Keratinocyte (primary cell): ENCODE measurements around the gene MLF2. TPM values are rescaled to one million over a fixed set of nuclear protein-coding genes. Genes with fewer than 3 reads are reported as not detected.

Experiments
- DNase-seq: peaks from one replicate; pipeline ENCODE4 v3.0.0-alpha.2; 2011; ENCODE audit warnings: low read depth, missing footprints, low spot score
- FAIRE-seq: peaks from 2 replicates; lab custom pipeline; 2011; peaks lifted over from hg19 to GRCh38; lab: Jason Lieb, UNC
- H2AFZ ChIP-seq: 2 replicates; pipeline ENCODE4 v1.6.0; 2012; ENCODE audit warnings: low read length, control low read depth, inconsistent platforms; ENCODE audit not compliant: control insufficient read depth
- H3K27ac ChIP-seq: 2 replicates; pipeline ENCODE4 v1.5.1; 2011; ENCODE audit warnings: low read length; ENCODE audit not compliant: control insufficient read depth, insufficient read depth
- H3K27me3 ChIP-seq: 3 replicates; pipeline ENCODE4 v1.6.0; 2011; ENCODE audit warnings: low read length; ENCODE audit not compliant: control insufficient read depth, insufficient read depth; ENCODE audit errors: extremely low read depth
- H3K36me3 ChIP-seq, 2 experiments: 2 replicates in 1 of 2; 3 replicates in 1 of 2; pipeline ENCODE4 v1.5.1; 2011; ENCODE audit warnings: low read length in 2 of 2, mild to moderate bottlenecking in 1 of 2; ENCODE audit not compliant: control insufficient read depth in 2 of 2, insufficient read depth in 2 of 2; ENCODE audit errors: extremely low read depth in 1 of 2
- H3K4me1 ChIP-seq: 3 replicates; pipeline ENCODE4 v1.5.1; 2011; ENCODE audit warnings: low read length; ENCODE audit not compliant: control insufficient read depth, insufficient read depth; ENCODE audit errors: extremely low read depth
- H3K4me2 ChIP-seq: 3 replicates; pipeline ENCODE4 v1.6.0; 2011; ENCODE audit warnings: low read depth, low read length; ENCODE audit not compliant: control insufficient read depth, insufficient read depth; ENCODE audit errors: extremely low read depth
- H3K4me3 ChIP-seq, 3 experiments: fragments of 200-600 bp in 1 of 3; sonication (generic) in 1 of 3; 2 replicates in 2 of 3; 3 replicates in 1 of 3; pipeline ENCODE4 v1.5.1; 2011 to 2016; ENCODE audit warnings: low read length in 3 of 3, mild to moderate bottlenecking in 3 of 3, control low read depth in 2 of 3, inconsistent platforms in 1 of 3, low read depth in 1 of 3, mixed read lengths in 1 of 3, mixed run types in 1 of 3, moderate library complexity in 1 of 3; ENCODE audit not compliant: control insufficient read depth in 2 of 3, insufficient read depth in 2 of 3; ENCODE audit errors: extremely low read depth in 1 of 3
- H3K79me2 ChIP-seq: 2 replicates; pipeline ENCODE4 v1.6.0; 2012; ENCODE audit warnings: low read length; ENCODE audit not compliant: control insufficient read depth, insufficient read depth
- H3K9ac ChIP-seq: 3 replicates; pipeline ENCODE4 v1.6.0; 2011; ENCODE audit warnings: low read length; ENCODE audit not compliant: control insufficient read depth, insufficient read depth; ENCODE audit errors: extremely low read depth
- H3K9me1 ChIP-seq: 3 replicates; pipeline ENCODE4 v1.6.0; 2011; ENCODE audit warnings: low read length; ENCODE audit not compliant: control insufficient read depth, insufficient read depth; ENCODE audit errors: extremely low read depth
- H3K9me3 ChIP-seq: 2 replicates; pipeline ENCODE4 v1.5.1; 2012; ENCODE audit warnings: low read depth, low read length; ENCODE audit not compliant: control insufficient read depth
- H4K20me1 ChIP-seq: 3 replicates; pipeline ENCODE4 v1.6.0; 2011; ENCODE audit warnings: low read length; ENCODE audit not compliant: control insufficient read depth, insufficient read depth; ENCODE audit errors: extremely low read depth
- CTCF ChIP-seq, 3 experiments: IDR thresholded peaks in 1 of 3; conservative IDR thresholded peaks in 1 of 3; optimal IDR thresholded peaks in 1 of 3; 2 replicates in 2 of 3; 3 replicates in 1 of 3; pipeline versions ENCODE3 to v1.5.1; 2011; ENCODE audit warnings: low read length in 3 of 3, mild to moderate bottlenecking in 3 of 3, moderate library complexity in 2 of 3, control low read depth in 1 of 3, inconsistent platforms in 1 of 3; ENCODE audit not compliant: insufficient read depth in 2 of 3; ENCODE audit errors: extremely low read depth in 1 of 3
- EZH2 ChIP-seq: IDR thresholded peaks from one replicate; pipeline ENCODE4 v1.6.1; 2012; ENCODE audit warnings: inconsistent platforms, mild to moderate bottlenecking, low read length, moderate library complexity
- dilution Hi-C: fragments of 300-500 bp; cut with MboI; formaldehyde crosslinking; loops from one replicate; pipeline ENCODE4 v1.7.0; 2020; ENCODE audit warnings: low sequenced_read_pairs; ENCODE audit not compliant: extremely low pct_ligation_motif_present
- polyA plus RNA-seq, 5 experiments: library from polyadenylated mRNA; depleted of rRNA in 3 of 5; stranded (reverse) in 3 of 5; stranded (forward) in 1 of 5; unstranded in 1 of 5; fragments of >200 nt; gene quantifications; 1 replicate in 1 of 5; 2 replicates in 3 of 5; 3 replicates in 1 of 5; pipeline versions ENCODE4 v1.2.1 to v1.2.3, GENCODE V29; 2011 to 2012; ENCODE audit warnings: missing spikeins in 2 of 5, low read depth in 1 of 5, low replicate concordance in 1 of 5

MLF2 gene
- polyA plus RNA-seq, 1 donor (not counting 4 experiments of a cell fraction or from before 2014, with no cell fraction given): 317 TPM

GRCh38 chr12:6735448-6736191 lies 17.3 kb downstream of the MLF2 start:
- H3K27ac ChIP-seq: peak overlapping the region; percentile 0
- no peak overlapping the region for H3K9ac ChIP-seq
- H3K9me1 ChIP-seq: no peaks in the 10 kb centered on the region
- peaks cover 7 to 14% of the 10 kb centered on the region in 2 experiments for H3K36me3 ChIP-seq
- no peaks in the 10 kb centered on the region for H3K9me3 ChIP-seq
- no peak overlapping the region for H3K4me3 ChIP-seq
- no peaks in the 10 kb centered on the region for H4K20me1 ChIP-seq
- H2AFZ ChIP-seq: no peak overlapping the region
- FAIRE-seq (peak; percentile 95), DNase-seq (peak; percentile 96)
- peak overlapping the region; percentile 11 for H3K4me2 ChIP-seq
- no peaks in the 10 kb centered on the region for H3K79me2 ChIP-seq
- TF ChIP-seq CTCF (optimal IDR thresholded peaks at IDR 0.05 in 1 of 3, IDR thresholded peaks at IDR 0.05 in 1 of 3, conservative IDR thresholded peaks at IDR 0.05 in 1 of 3; ENCODE audit: extremely low read depth in 1 of 3, insufficient read depth in 2 of 3, low read length in 3 of 3): peak; percentile 79 to 90 (median 88)
- no peak for TF ChIP-seq EZH2
- H3K27me3 ChIP-seq: no peaks in the 10 kb centered on the region
- dilution Hi-C loops: no loop called here
- peaks cover 9% of the 10 kb centered on the region for H3K4me1 ChIP-seq

- Histone ChIP-seq H3K9me3 (no peaks in the 10 kb centered on the region), H3K36me3 (peaks cover 8 to 23% of the 10 kb centered on the region in 2 experiments), H3K79me2 (no peaks in the 10 kb centered on the region), H3K4me2 (no peak overlapping the region), H3K4me3 (no peak overlapping the region), H3K4me1 (peaks cover 9% of the 10 kb centered on the region), H3K27me3 (no peaks in the 10 kb centered on the region), H2AFZ (no peak overlapping the region), H3K9ac (no peak overlapping the region), H3K27ac (no peak overlapping the region), H4K20me1 (no peaks in the 10 kb centered on the region), H3K9me1 (no peaks in the 10 kb centered on the region)
- peak; percentile 17 for FAIRE-seq
- TF ChIP-seq EZH2 (no peak), CTCF (optimal IDR thresholded peaks at IDR 0.05 in 1 of 3, IDR thresholded peaks at IDR 0.05 in 1 of 3, conservative IDR thresholded peaks at IDR 0.05 in 1 of 3; ENCODE audit: extremely low read depth in 1 of 3, insufficient read depth in 2 of 3, low read length in 3 of 3) (no peak)
- dilution Hi-C loops: no loop called here
- DNase-seq: no peak
These were observed 18.2 kb downstream of the MLF2 start for GRCh38 chr12:6734506-6735387.
